CD4-positive, alpha-beta T cell treated with Interleukin-15 for 1 hour (primary cell): ENCODE data around the gene HECTD1.
"Not testable (repeated sequence)": the region's sequence is repeated elsewhere in the genome, so short reads cannot be mapped to it uniquely, and the experiment has no call there.

Experiments used
- DNase-seq: peaks from one replicate; pipeline ENCODE4 v3.0.0-alpha.2; 2020

The HECTD1 gene

GRCh38 chr14:31090883-31091764 is 116.5 kb downstream of the HECTD1 start:
- DNase-seq: peak; percentile 65

DNA sequence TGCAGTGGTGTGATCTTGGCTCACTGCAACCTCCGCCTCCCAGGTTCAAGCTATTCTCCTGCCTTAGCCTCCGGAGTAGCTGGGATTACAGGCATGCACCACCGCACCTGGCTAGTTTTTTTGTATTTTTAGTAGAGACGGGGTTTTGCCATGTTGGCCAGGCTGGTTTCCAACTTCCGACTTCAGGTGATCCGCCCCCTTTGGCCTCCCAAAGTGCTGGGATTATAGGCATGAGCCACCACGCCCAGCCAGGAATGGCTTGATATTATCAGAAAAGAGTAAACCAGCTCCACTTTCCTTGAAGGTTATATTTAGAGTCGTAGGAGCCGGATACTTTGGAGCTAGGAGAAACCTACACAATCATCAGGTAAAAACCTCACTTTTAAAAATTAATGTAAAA is 121.1 kb downstream of the HECTD1 start:
- DNase-seq: not testable (repeated sequence)

DNA sequence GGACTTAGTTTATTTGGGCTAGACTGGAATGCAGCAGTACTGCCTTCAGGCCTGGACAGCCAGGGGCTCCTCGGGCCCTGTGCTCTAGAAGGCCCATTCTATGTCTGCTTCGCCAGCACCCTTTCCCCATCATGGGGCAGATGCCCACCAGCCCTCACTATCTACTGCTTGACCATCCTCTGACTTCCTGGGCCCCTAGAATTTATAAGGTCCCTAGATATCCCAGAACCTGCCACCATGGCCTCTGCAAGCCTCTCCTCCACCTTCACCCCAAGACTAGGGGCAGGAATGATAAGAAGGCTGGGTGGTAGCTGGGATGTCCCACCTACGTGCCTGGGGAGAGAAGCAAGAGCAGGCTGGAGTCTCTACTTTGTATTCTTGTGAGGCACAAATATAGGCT is 122.6 kb downstream of the HECTD1 start:
- DNase-seq: no peak

DNA sequence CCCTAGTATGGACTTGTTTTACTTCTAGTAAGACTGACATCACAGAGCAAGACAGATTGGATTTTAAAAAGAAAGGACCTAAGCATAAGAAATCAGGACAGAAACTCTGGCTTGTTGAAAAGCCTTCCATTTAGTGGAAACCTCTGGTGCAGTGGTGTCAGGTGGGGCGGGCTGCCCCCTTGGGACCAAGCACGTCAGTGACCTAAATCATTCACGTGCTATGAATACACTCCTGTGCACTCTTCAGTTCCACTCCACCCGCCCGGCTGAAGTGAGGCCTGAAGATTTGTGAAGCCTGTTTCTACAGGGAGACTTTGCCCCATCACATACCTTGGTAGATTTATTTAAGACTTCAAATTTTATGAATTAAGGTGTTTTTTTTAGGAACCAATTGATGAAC is 123.2 kb downstream of the HECTD1 start:
- DNase-seq: peak; percentile 23

- no peak for DNase-seq
These were observed 123.8 kb downstream of the HECTD1 start for GRCh38 chr14:31083781-31084180.

DNA sequence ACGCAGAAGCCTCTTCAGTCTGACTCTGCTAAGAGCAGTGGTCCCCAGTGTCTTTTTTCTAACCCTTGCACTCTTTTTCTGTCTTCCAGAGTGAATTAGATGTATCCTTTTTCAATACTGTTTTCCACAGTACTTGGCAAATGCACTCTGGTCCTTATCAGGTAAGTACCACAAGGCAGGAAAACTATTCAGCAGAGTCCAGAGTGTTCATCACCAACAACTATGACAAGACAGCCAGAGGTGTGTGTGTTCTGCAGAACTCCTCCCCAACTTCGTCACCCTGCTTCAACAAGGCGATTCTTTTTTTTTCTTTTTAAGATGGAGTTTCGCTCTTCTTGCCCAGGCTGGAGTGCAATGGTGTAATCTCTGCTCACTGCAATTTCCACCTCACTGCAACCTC is 127.1 kb downstream of the HECTD1 start:
- no peak for DNase-seq

DNA sequence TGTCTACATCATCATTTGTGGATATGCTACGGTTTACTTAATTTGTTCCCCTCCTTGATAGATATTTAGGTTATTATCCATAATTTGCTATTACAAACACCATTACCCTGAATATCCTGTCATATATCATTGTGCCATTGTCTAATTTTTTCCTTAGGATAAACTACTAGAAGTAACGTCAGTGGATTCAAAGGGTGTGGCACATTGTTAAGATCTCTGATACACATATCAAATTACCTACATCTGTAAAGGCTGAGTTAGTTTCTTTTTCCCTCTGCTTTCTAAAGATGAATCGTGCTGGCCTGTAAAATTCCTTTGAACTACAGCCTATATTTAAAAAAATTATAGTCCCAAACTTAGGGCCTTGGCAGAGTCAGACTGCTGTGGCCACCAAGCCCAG is 127.5 kb downstream of the HECTD1 start:
- DNase-seq: no peak

- no peak for DNase-seq
These were observed 128.8 kb downstream of the HECTD1 start for GRCh38 chr14:31078766-31079165.

DNA sequence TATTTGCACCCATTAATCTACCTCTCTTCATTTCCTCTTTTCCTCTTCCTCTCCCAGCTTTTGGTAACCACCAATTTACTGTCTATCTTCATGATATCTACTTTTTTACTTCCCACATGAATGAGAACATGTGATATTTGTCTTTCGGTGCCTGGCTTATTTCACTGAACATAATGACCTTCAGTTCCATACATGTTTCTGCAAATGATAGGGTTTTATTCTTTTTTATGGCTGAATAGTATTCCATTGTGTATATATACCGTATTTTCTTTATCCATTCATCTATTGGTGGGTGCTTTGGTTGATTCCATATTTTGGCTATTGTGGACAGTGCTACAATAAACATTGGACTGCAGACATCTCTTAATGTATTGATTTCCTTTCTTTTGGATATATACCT is 132.4 kb downstream of the HECTD1 start:
- DNase-seq: no peak

DNA sequence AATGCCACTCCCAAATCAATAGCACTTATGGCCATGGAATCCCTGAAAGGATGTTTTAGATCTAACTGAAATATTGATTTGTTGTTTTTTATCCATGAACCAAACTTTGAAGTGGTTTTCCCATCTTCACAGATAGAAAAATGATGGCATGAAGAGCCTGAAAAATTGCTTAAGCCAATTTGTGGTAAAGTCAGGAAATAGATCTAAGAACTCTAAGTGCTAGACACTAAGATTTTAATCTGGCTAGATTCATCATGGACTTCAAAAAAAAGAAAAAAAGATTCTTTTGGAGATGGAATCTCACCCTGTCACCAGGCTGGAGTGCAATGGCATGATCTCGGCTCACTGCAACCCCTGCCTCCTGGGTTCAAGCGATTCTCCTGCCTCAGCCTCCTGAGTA is 136.4 kb downstream of the HECTD1 start:
- DNase-seq: no peak

GRCh38 chr14:31070431-31070830 is 137.2 kb downstream of the HECTD1 start:
- DNase-seq: no peak

GRCh38 chr14:31069343-31069742 is 138.2 kb downstream of the HECTD1 start:
- no peak for DNase-seq

- no peak for DNase-seq
These were observed 139.4 kb downstream of the HECTD1 start for GRCh38 chr14:31068235-31068634.

DNA sequence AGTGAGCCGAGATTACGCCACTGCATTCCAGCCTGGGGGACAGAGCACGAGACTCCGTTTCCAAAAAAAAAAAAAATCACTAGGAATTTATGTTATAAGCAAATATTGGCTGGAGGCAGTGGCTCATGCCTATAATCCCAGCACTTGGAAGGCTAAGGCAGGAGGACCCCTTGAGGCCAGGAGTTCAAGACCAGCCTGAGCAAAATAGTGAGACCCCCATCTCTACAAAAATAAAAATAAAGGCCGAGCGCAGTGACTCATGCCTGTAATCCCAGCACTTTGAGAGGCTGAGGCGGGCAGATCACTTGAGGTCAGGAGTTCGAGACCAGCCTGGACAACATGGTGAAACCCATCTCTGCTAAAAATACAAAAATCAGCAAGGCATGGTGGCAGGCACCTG is 144.7 kb downstream of the HECTD1 start:
- DNase-seq: not testable (repeated sequence)

DNA sequence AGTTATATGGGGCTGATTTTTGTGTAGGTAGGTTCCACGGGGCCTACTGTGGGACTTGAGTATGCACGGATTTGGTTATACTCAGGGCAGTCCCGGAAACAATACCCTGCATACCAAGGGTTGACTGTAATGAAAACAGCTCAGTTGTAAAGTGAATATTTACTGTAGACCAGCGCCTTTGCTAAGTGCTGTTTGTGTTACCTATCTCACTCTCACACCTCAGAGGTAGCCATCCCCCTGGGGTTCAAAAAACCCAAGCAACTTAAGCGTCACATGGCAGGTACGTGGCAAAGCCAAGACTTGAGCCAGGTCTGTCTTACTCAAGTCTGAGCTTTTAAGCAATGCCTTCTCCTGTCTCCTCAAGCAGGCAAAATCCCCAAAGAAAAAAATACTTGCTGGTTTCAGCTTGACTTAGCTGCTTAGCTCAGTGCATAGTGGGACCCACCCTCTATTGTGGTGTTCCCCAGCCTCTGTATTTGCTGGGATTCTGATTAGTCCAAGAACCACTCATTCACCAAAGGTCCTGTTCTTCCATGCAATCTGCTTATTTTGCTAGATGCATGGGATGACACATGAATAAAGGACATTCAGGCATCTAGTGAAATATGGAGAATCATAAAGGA is 147.2 kb downstream of the HECTD1 start:
- no peak for DNase-seq

- no peak for DNase-seq
These were observed 148.3 kb downstream of the HECTD1 start for GRCh38 chr14:31059152-31059924.

- no peak for DNase-seq
These were observed 149.8 kb downstream of the HECTD1 start for GRCh38 chr14:31057701-31058364.

GRCh38 chr14:31057035-31057434 is 150.6 kb downstream of the HECTD1 start:
- no peak for DNase-seq

DNA sequence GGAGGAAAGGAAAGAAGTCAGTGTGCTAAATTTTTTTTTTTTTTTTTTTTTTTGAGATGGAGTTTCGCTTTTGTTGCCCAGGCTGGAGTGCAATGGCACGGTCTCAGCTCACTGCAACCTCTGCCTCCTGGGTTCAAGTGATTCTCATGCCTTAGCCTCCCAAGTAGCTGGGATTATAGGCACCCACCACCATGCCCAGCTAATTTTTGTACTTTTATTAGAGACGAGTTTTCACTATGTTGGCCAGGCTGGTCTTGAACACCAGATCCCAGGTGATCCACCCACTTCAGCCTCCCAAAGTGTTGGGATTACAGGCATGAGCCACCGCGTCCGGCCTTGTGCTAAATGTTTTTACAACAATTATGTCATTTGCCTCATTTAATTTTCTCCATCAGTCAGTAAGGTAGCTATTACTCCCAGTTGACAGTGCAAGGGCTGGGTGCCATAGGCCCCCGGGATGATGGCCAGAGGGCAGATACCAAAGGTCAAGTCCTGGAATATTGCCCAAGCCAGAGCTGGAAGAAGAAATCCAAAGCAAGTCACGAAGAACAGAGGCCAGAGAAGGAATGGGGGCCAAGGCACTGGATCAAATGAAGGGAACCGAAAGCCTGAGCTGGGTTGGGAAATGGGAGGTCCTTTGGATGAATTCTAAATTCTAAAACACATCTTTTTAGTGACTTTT is 154.5 kb downstream of the HECTD1 start:
- DNase-seq: not testable (repeated sequence)

DNA sequence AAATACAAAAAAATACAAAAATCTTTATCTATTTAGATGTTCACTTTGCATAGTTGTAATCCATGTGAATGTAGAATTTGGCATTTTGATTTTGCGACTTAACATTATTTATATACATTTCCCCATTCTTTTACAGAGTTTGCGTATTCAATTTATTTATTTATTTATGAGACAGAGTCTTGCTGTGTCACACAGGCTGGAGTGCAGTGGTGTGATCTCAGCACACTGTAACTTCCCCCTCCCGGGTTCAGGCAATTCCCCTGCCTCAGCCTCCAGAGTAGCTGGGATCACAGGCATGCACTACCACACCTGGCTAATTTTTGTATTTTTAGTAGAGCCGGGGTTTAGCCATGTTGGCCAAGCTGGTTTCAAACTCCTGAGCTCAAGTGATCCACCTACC is 156.1 kb downstream of the HECTD1 start:
- no peak for DNase-seq

GRCh38 chr14:31051023-31051422 is 156.6 kb downstream of the HECTD1 start:
- no peak for DNase-seq
